PC-9 (cell line): ENCODE data around the gene PWP1. TPM values are rescaled to one million over a fixed set of nuclear protein-coding genes. Genes with fewer than 3 reads are reported as not detected.
A peak's percentile ranks its signal among the peaks of the same experiment; 100 is the strongest.

Source experiments
- BruUV-seq: library from RNA; stranded (reverse); fragments of 400-500 nt; replicated peaks from 2 replicates; lab custom pipeline; 2021; lab: Mats Ljungman, UMichigan
- CTCF ChIA-PET: fragments of 300-600 bp; sonication (Branson Sonifier 250); formaldehyde crosslinking; loops from one replicate; lab custom pipeline; 2022; ENCODE audit warnings: antibody characterized with exemption; lab: Charles Lee
- POLR2A ChIA-PET: fragments of 300-600 bp; sonication (Branson Sonifier 250); formaldehyde crosslinking; loops from one replicate; lab custom pipeline; 2022; ENCODE audit warnings: antibody characterized with exemption; ENCODE audit not compliant: unreplicated experiment; lab: Charles Lee
- DNase-seq, 2 experiments: peaks; one replicate each; pipeline versions ENCODE4 v3.0.0 to v3.0.0-alpha.2; 2015 to 2022; ENCODE audit warnings: mixed read lengths in 1 of 2
- H2AFZ ChIP-seq: fragments of 200-600 bp; sonication (generic); 2 replicates; pipeline ENCODE4 v1.8.1; 2017; ENCODE audit warnings: antibody characterized with exemption
- H3F3A ChIP-seq: fragments of 200-600 bp; sonication (generic); 2 replicates; pipeline ENCODE4 v1.8.1; 2017; ENCODE audit warnings: antibody characterized with exemption, mild to moderate bottlenecking, low read depth; ENCODE audit not compliant: insufficient read depth
- H3K27ac ChIP-seq: fragments of 200-600 bp; sonication (generic); 2 replicates; pipeline ENCODE4 v1.6.1; 2016; ENCODE audit warnings: mixed run types
- H3K27me3 ChIP-seq: fragments of 200-600 bp; sonication (generic); 2 replicates; pipeline ENCODE4 v1.6.1; 2016; ENCODE audit warnings: low read depth, mixed run types; ENCODE audit not compliant: insufficient read depth
- H3K36me3 ChIP-seq: fragments of 200-600 bp; sonication (generic); 2 replicates; pipeline ENCODE4 v1.6.1; 2016; ENCODE audit warnings: low read depth, mixed run types
- H3K4me1 ChIP-seq: fragments of 200-600 bp; sonication (generic); replicated peaks from 2 replicates; pipeline ENCODE4 v1.6.1; 2016; ENCODE audit warnings: mixed run types; ENCODE audit not compliant: insufficient read depth
- H3K4me2 ChIP-seq: fragments of 200-600 bp; sonication (generic); 2 replicates; pipeline ENCODE4 v1.6.1; 2017; ENCODE audit warnings: mixed run types
- H3K4me3 ChIP-seq: fragments of 200-600 bp; sonication (generic); 2 replicates; pipeline ENCODE4 v1.6.1; 2016; ENCODE audit warnings: mixed run types
- H3K79me2 ChIP-seq: fragments of 200-600 bp; sonication (generic); 2 replicates; pipeline ENCODE4 v1.6.1; 2017; ENCODE audit warnings: low read depth, mixed run types
- H3K9me2 ChIP-seq: fragments of 200-600 bp; sonication (generic); 2 replicates; pipeline ENCODE4 v1.8.1; 2017; ENCODE audit warnings: mild to moderate bottlenecking; ENCODE audit not compliant: insufficient read depth
- H3K9me3 ChIP-seq: fragments of 200-600 bp; sonication (generic); 2 replicates; pipeline ENCODE4 v1.8.1; 2016; ENCODE audit warnings: low read depth; ENCODE audit not compliant: insufficient read depth
- H4K20me1 ChIP-seq: fragments of 200-600 bp; sonication (generic); 2 replicates; pipeline ENCODE4 v1.8.1; 2017; ENCODE audit not compliant: insufficient read depth
- EZH2 ChIP-seq: fragments of 200-600 bp; sonication (generic); IDR thresholded peaks from 2 replicates; pipeline ENCODE4 v1.8.0; 2017; ENCODE audit warnings: antibody characterized with exemption, low read depth
- intact Hi-C: fragments of 100-400 bp; cut with micrococcal nuclease; formaldehyde crosslinking; loops from one replicate; pipeline ENCODE4 v1.10.0; 2022; ENCODE audit not compliant: unreplicated experiment
- total RNA-seq: library from RNA; stranded (reverse); gene quantifications from 2 replicates; pipeline ENCODE4 v1.2.3, GENCODE V29; 2021
- TF ChIP-seq, protein P1 (sequence below): fragments of 200-600 bp; sonication (generic); conservative IDR thresholded peaks from 2 replicates; pipeline ENCODE4 v1.6.1; 2017; ENCODE audit warnings: mixed run types, antibody characterized with exemption, mild to moderate bottlenecking, moderate library complexity

PWP1 gene
- total RNA-seq, 1 experiment from 2014 or later: 44.1 TPM

DNA sequence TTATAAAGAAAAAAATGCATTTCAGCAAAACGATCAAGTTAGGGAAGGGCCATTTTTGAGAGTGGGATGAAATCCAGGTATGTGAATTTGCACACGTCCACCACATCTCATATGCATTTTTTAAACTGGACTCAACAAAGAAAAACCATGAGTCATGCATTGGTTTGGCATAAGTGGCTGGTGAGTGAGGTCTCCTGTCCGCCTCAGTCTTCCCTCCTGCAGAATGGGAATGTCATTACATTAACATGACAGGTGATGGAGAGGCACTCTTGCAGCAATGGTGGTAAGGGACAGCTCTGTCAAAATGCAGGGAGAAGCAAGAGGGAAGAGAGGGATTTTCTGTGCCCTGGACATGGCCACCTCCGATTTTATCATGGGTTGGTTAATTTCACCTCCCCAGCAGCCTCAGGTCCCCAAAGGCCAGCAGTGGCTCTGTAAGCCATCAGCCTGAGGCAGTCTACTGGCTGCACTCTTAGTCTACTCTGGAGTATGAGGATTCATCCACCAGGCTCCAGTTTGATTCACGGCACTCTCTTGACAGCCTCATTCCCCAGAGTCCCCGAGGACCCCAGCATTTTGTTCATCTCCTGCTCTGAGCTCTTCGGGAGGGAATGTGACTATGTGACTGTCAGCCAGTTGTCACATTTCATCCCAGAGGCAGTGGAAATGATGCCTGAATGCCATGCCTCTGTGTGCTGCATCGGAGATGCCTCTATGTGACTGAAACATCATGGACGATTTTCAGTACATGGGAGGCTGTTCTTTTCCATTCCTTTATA is 17.1 kb upstream of the PWP1 start:
- ChIA-PET POLR2A (no interaction called here), CTCF (no interaction called here)
- no peaks in the 10 kb centered on the region for H3F3A ChIP-seq
- no peak for TF ChIP-seq EZH2
- TF ChIP-seq, protein P1, sequence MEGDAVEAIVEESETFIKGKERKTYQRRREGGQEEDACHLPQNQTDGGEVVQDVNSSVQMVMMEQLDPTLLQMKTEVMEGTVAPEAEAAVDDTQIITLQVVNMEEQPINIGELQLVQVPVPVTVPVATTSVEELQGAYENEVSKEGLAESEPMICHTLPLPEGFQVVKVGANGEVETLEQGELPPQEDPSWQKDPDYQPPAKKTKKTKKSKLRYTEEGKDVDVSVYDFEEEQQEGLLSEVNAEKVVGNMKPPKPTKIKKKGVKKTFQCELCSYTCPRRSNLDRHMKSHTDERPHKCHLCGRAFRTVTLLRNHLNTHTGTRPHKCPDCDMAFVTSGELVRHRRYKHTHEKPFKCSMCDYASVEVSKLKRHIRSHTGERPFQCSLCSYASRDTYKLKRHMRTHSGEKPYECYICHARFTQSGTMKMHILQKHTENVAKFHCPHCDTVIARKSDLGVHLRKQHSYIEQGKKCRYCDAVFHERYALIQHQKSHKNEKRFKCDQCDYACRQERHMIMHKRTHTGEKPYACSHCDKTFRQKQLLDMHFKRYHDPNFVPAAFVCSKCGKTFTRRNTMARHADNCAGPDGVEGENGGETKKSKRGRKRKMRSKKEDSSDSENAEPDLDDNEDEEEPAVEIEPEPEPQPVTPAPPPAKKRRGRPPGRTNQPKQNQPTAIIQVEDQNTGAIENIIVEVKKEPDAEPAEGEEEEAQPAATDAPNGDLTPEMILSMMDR: no peak
- no TSS peak for BruUV-seq
- H3K4me2 ChIP-seq: no peak overlapping the region
- H3K4me3 ChIP-seq: no peak overlapping the region
- DNase-seq: no peak
- H2AFZ ChIP-seq: no peak overlapping the region
- no peak overlapping the region for H3K27ac ChIP-seq
- H3K27me3 ChIP-seq: peaks cover 9% of the 10 kb centered on the region; the same call in 1 of the 2 replicates
- no peaks in the 10 kb centered on the region for H3K36me3 ChIP-seq
- H3K9me2 ChIP-seq: no peaks in the 10 kb centered on the region
- no peaks in the 10 kb centered on the region for H3K79me2 ChIP-seq
- H3K4me1 ChIP-seq: no peaks in the 10 kb centered on the region; the same call in 1 of the 2 replicates
- no peaks in the 10 kb centered on the region for H4K20me1 ChIP-seq
- no peaks in the 10 kb centered on the region for H3K9me3 ChIP-seq
- intact Hi-C loops: no loop called here

GRCh38 chr12:107669946-107670345 is 15.7 kb upstream of the PWP1 start:
- CTCF ChIA-PET: interaction anchor here (0.7 kb wide), 1 partner anchor 576 kb away, joined by 3 read pairs; no protein-coding TSS in a partner anchor
- no peaks in the 10 kb centered on the region for H3F3A ChIP-seq
- no peak for DNase-seq
- no peaks in the 10 kb centered on the region; the same call in 1 of the 2 replicates for H3K4me1 ChIP-seq
- H3K4me3 ChIP-seq: no peak overlapping the region
- no peak overlapping the region for H3K27ac ChIP-seq
- no peak overlapping the region for H2AFZ ChIP-seq
- intact Hi-C loops: no loop called here
- H3K4me2 ChIP-seq: no peak overlapping the region
- BruUV-seq: no TSS peak
- no peaks in the 10 kb centered on the region for H3K9me2 ChIP-seq
- TF ChIP-seq, protein P1: no peak
- TF ChIP-seq EZH2: no peak
- no peaks in the 10 kb centered on the region for H3K36me3 ChIP-seq
- peaks cover 11% of the 10 kb centered on the region; the same call in 1 of the 2 replicates for H3K27me3 ChIP-seq
- POLR2A ChIA-PET: no interaction called here
- H3K79me2 ChIP-seq: no peaks in the 10 kb centered on the region
- no peaks in the 10 kb centered on the region for H4K20me1 ChIP-seq
- H3K9me3 ChIP-seq: no peaks in the 10 kb centered on the region

- no peaks in the 10 kb centered on the region for H3K79me2 ChIP-seq
- H3K36me3 ChIP-seq: no peaks in the 10 kb centered on the region
- H4K20me1 ChIP-seq: no peaks in the 10 kb centered on the region
- no peaks in the 10 kb centered on the region for H3K9me2 ChIP-seq
- intact Hi-C loops: no loop called here
- peak overlapping the region; percentile 18; the same call in 1 of the 2 replicates for H3K4me2 ChIP-seq
- H3K4me3 ChIP-seq: no peak overlapping the region
- no peak for TF ChIP-seq EZH2
- TF ChIP-seq, protein P1: peak; percentile 69
- no peak overlapping the region for H3K27ac ChIP-seq
- no peaks in the 10 kb centered on the region for H3F3A ChIP-seq
- H2AFZ ChIP-seq: no peak overlapping the region
- H3K4me1 ChIP-seq: no peaks in the 10 kb centered on the region; the same call in 1 of the 2 replicates
- H3K27me3 ChIP-seq: peaks cover 11% of the 10 kb centered on the region; the same call in 1 of the 2 replicates
- CTCF ChIA-PET: interaction anchor here (1.1 kb wide), 1 partner anchor 44 kb away, joined by 3 read pairs; no protein-coding TSS in a partner anchor
- BruUV-seq: no TSS peak
- POLR2A ChIA-PET: no interaction called here
- no peaks in the 10 kb centered on the region for H3K9me3 ChIP-seq
- no peak for DNase-seq
These were observed 14.5 kb upstream of the PWP1 start for GRCh38 chr12:107670999-107671643.
